Nucleus accumbens (tissue), 56 donors: ENCODE results near the gene YBEY.
"Not testable (repeated sequence)": the region's sequence is repeated elsewhere in the genome, so short reads cannot be mapped to it uniquely, and the experiment has no call there.

Source experiments
- DNase-seq, 56 donors: peaks; one replicate each; lab custom pipeline; 2025; lab: John Stamatoyannopoulos, UW

The YBEY gene, protein sequence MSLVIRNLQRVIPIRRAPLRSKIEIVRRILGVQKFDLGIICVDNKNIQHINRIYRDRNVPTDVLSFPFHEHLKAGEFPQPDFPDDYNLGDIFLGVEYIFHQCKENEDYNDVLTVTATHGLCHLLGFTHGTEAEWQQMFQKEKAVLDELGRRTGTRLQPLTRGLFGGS

GRCh38 chr21:46285761-46286647 lies at the start of gene YBEY:
YBEY (plus strand) TSS chr21:46286342; CDS start chr21:46286914, 572 bp downstream.
- peak in 55 of 56 donors; percentile 36 to 92 (median 81) for DNase-seq

- no peak for DNase-seq
These were observed 48.7 kb upstream of the YBEY start for GRCh38 chr21:46237474-46237873.

DNA sequence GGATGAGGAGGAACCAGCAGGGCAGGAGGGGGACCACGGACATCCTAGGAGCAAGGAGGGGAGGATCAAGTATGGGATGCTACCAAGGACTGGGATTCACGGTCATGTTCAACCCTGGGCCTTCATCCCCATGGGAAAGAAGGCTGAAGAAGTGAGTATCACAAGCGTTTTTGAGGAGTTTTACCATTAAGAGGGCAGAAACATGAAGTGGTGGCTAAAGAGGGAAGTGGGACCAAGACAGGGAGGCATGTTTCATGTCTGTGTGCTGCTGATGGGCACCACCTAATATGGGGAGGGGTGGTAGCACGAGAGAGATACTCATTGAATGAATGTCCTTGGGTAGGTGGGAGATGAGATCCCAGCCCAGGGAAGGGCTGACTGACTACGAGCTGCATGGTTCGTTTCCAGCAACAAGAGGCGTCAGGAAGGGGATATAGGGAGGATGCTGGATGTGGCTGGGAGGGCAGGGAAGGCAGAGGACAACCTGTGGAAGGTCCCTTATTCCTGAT lies 46.3 kb upstream of the YBEY start:
- no peak for DNase-seq

DNA sequence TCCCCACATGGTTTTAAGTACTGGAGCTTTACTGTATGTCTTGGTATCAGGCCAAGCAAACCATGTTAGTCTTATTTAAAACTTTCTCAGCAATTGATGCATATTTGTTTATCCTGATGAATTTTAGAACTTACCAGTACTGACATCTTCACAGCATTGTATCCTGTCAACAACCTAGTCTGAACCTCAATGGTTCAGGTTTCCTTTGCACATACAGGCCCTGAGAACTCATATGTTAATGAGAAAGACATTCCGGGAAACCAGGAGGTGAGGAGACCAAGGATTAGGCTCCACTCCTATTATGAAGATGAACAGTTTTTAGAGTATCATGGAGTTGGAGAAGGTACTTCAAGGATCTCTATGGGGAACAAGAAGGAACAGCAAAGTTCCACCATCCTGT lies 44.6 kb upstream of the YBEY start:
- not testable (repeated sequence) for DNase-seq

- no peak for DNase-seq
These were observed 42.8 kb upstream of the YBEY start for GRCh38 chr21:46243325-46243724.

DNA sequence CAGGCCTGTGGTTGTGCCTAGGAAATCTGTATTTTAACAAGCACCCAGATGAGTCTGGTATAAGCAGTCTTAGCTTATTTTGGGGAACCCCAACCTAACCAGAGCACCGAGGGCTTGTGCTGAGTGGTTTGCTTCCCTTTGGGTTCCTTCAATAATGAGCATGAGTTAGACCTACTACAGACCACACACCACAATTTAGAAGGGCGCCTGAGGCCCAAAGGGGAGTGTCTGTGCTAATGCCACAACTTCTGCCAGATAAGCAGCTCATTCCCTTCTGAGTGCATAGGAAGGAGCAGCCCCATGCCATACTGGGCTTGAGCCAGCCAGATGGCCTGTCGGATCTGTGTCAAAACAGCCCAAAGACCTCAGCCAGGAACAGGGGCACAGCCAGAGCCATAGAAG lies 42.2 kb upstream of the YBEY start:
- DNase-seq, result peak in 9 of 56 donors; percentile 12 to 51 (median 32)

DNA sequence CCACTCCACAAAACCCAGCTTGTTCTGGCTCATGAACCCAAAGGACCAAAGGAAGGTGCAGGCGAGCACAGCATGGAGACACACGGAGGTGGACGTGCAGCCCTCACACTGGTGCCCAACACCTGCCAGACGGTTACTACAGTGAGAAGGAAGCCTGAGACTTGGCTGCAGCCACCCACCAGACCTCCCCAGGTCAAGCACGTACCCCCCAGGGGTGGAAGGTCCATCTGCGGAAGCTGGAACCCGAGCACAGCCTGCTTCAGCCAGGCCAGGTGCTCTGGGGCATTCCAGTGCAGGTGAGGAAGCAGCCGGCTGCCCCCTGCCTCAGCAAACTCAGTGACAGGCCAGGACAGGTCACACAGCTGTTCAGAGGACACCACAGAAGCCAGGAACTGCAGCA lies 41.5 kb upstream of the YBEY start:
- DNase-seq, result no peak

DNA sequence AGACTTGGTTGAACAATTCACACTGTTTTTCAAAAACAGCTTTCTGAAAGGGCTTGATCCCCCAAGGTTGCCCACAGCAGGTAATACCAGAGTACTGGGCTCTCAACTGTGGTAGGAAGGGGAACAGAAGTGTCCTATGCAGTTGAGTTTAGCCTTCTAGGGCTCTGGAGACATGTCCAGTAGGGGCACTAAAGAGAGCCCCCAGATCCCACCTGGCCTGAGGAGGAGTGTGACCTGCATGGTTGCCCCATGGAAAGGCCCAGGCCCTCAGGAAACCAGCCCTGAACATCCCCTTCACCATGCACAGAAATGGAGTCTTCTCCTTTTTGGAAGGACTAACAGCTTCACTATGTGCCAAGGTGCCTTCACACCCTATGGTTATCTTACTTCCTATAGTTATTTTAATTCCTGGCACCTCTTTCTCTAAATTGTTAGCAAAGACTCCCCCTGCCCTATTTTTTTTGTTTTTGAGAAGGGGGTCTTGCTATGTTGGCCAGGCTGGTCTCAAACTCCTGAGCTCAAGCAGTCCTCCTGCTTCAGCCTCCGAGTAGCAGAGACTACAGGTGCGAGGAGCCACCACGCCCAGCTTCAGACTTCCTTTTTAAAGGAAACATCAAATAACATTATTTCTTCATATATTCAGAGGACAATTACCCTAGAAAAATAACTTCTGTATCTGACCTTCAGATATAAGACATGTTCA lies 40.8 kb upstream of the YBEY start:
- DNase-seq, result no peak

GRCh38 chr21:46246345-46246744 lies 39.8 kb upstream of the YBEY start:
- no peak for DNase-seq

DNA sequence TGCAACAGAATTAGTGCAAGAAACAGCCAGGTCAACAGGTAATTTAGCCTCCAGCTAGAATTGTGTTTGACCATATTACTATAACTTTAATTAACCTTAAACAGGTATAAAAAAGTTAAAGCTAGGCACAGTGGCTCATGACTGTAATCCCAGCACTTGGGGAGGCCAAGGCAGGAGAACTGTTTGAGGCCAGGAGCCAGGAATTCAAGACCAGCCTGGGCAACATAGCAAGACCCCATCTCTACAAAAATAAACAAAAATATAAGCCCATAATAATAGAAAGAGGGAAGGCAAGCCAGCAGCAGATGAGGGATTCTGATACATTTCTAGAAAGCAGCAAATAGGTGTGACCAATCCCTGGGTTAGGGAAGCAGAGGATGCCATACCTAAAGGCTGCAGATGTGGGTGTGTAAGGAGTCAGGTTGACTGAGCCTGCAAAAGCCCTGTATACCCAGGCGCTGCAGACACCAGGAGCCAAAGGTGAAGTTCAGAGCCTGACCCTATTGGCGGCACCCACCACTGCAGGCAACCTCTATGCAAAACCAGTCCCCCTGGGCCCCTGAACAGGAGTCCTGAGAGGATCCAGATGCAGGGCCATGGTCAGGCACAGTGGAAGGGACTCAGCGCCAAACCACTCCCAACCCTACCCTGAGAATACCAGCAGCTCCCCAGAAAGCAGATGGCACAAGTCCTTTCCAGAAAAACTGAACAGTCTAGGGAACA lies 38.3 kb upstream of the YBEY start:
- DNase-seq, result no peak

DNA sequence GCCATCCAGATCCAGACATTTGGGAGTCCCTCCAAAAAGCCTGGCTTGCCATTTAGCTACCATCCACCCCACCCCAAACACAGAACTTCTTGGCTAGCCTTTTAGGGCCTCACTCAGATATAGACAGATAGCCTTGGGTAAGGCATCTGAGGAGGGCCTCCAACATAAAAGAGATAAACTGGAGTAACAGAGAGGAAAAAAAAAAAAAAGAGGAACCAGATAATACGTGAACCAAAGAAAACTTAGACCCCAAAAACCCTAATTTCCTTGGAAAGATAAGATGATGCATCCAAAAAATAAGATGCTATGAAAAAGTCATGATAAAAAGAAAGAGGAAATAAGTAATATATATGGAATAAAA lies 37.7 kb upstream of the YBEY start:
- DNase-seq, result no peak

DNA sequence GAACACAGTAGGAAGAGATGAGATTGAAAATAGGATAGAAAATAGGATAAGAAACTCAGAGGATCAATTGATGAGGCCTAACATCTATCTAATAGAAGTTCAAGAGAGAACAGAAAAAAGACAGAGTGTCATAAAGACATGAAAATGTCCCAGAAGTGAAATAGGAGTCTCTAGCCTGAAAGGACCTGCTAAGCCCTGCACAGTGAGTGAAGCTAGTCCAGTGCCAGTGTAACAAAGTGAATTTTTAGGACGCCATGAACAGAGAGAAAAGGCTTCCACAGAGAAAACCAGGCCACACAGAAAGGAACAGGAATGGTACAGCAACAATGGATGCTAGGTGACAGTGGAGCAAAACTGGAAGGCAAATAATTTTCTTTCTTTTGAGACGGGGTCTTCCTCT lies 37.3 kb upstream of the YBEY start:
- no peak for DNase-seq

DNA sequence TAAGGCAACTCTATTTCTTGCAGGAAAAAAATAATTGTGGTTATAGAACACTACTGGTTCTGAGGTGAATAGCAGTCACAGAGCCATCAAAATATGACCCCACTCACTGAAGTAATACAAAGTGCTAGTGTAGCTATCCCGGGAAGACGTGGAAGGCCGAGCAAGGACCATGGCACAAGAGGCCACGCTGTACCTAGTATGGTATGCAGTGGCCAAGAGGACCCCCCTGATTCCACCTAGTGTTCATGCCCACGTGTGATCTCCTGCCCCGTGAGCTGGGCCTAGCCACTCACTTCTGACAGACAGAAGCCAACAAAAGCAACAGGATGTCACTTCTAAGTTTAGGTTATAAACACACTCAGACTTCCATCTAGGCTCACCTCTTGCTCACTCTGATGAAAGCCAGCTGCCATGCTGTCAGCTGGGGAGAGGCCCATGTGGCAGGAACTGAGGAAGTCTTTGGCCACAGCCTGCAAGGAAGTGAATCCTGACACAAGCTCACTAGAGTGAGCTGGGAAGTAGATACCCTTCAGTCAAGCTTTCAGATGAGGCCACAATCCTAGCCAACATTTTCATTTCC lies 35.9 kb upstream of the YBEY start:
- DNase-seq, result no peak

GRCh38 chr21:46252840-46253239 lies 33.3 kb upstream of the YBEY start:
- no peak for DNase-seq

DNA sequence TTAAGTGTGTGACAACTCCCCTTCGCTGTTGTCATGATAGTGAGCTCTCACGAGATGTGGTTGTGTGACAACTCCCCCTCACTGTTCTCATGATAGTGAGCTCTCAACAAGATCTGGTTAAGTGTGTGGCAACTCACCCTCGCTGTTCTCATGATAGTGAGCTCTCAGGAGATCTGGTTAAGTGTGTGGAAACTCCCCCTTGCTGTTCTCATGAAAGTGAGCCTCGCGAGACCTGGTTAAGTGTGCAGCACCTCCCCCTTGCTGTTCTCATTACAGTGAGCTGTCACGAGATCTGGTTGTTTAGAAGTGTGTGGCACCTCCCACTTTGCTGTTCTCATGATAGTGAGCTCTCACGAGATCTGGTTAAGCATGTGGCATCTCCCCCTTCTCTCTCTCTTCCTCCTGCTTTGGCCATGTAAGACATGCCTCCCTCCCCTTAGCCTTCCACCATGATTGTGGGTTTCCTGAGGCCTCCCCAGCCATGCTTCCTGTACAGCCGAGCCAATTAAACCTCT lies 32.5 kb upstream of the YBEY start:
- no peak for DNase-seq

DNA sequence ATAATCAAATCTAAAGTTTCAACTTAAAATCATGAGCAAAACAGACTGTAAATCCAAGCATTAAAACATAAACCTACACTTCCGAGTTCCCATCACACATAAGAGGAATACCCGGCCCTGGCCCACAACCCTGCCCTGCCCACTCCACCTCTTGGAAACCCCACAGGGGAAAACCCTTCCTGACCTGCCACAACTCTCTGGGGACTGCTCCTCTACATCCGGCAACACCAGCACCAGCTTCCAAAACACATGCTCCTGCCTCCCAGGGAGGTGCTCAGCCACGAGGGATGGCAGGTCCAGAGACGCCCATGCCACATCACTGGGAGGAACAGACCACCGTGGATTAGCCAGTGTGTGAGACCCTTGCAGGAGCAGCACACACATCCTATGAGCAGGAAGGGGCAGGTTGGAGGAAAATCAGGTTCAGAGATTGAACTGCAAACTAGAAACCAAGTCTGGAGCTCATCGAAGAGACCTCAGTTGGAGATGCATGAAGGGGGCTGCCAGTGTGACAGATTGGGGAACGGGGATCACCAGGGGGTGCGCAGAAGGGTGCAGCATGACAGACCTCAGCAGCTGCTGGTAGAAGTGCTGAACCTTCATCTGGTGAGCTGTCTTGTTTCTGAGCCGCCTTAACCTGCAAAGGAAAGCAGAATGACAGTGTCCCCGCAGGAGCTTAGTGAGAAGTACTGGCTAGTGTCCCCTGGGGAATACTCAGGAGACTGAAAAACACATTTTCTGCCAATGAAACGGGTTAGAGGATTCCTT lies 31.8 kb upstream of the YBEY start:
- no peak for DNase-seq

DNA sequence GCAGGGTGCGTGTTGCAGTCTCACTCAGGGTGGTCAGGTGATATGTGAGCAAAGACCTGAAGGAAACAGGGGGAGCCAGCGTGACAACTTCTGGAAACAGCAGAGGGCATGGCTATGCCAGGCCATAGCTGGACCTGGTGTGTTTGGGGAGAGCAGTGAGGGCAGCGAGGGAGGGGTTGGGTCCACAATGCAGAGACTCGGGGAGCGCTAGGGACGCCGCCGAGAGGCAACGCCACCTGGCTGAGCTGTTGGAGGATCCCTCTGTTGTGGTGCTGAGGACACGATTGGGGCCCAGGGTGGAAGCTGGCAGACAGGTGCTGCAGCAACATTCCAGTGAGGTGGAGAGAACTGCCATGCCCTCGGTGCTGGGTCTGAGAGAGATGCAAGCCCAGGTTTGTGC lies 31.0 kb upstream of the YBEY start:
- no peak for DNase-seq

GRCh38 chr21:46255758-46256337 lies 30.3 kb upstream of the YBEY start:
- DNase-seq, result no peak

DNA sequence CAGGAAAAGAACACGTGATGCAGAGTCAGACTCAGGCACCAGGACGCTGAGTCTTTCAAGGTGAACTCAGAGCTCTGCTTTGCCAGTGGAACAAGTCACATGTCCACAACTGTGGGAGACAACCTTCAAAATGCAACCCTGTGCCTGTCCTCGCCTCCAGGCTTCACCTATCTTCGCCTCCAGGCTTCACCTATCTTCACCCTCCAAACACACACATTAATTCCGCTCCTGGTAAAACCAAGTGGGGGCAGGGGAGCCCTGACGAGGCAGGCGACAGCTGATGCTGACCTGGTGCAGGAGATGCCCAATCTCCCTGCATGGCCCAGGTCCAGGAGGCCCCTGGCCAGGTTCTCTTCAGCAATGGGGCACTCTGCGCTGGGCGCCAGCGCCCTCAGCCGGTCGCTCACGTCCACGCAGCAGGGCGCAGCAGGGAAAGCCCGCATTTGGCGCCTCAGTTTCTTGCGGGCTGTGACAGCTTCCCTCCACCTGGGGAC lies 29.6 kb upstream of the YBEY start:
- peak in 7 of 56 donors; percentile 11 to 36 (median 20) for DNase-seq
